ENCODE data around the gene HES3.

DNA sequence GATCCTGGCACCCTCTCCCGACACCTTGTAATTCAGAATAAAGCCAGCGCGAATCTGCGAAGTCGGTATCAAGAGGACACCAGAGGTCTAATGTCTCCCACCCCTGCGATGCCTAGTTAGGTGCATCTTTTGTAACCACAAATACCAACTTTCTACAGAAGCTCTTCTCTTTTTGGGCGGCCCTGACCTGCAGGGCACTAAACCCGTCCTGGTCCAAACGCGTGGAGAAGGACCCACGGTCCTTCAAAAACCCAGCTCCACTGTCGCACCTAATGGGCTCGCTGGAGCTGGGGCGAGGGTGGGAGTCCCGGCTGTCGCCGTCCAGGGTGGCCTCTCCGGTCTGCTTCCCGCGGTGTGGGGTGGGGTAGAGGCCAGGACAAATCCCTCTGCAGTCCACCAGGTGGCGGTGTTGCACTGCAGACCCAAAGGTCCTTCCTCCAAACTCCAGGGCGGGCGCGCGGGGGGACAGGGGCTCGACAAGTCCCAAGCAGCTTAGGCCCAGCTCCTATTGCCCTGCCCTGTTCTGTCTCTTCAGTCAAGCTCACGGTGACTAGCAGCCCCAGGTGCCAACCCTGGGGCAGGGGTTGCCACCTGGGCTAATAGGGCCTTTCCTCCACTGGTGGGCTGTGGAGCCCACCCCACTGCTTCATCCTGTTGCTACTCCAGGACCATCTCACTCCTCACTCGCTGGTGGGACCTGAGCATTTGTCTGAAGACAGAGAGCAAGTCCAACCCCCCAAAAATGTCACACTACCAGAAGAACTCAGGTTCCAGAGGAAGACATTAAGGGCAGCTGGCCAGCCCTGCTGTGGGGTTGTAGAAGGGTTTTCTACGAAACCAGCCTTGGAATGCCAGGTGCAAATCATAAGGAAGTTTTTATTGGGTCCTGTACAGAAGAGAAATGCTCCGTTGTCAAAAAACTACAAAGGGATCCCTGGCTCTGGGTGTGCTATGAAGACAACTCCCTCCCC is 2.8 kb downstream of the HES3 start:
- TF ChIP-seq, protein P1, sequence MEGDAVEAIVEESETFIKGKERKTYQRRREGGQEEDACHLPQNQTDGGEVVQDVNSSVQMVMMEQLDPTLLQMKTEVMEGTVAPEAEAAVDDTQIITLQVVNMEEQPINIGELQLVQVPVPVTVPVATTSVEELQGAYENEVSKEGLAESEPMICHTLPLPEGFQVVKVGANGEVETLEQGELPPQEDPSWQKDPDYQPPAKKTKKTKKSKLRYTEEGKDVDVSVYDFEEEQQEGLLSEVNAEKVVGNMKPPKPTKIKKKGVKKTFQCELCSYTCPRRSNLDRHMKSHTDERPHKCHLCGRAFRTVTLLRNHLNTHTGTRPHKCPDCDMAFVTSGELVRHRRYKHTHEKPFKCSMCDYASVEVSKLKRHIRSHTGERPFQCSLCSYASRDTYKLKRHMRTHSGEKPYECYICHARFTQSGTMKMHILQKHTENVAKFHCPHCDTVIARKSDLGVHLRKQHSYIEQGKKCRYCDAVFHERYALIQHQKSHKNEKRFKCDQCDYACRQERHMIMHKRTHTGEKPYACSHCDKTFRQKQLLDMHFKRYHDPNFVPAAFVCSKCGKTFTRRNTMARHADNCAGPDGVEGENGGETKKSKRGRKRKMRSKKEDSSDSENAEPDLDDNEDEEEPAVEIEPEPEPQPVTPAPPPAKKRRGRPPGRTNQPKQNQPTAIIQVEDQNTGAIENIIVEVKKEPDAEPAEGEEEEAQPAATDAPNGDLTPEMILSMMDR (IDR thresholded peaks at IDR 0.05; ENCODE audit: insufficient read depth, low read length, poor library complexity, severe bottlenecking): peak; percentile 74
- no peak for TF ChIP-seq EZH2phosphoT487 (conservative IDR thresholded peaks at IDR 0.05; ENCODE audit: low read length)
